Brain microvascular endothelial cell (primary cell): Measurements from ENCODE around the gene CASKIN2.

Experiments used
- DNase-seq: peaks from one replicate; pipeline ENCODE4 v3.0.0-alpha.2; 2020
- H3K27ac ChIP-seq: fragments of 250-450 bp; sonication (Bioruptor Pico); 2 replicates; pipeline ENCODE4 v1.5.1; 2020; ENCODE audit warnings: mild to moderate bottlenecking, moderate library complexity
- H3K27me3 ChIP-seq: fragments of 250-450 bp; sonication (Bioruptor Pico); replicated peaks from 2 replicates; pipeline ENCODE4 v1.5.1; 2020; ENCODE audit warnings: mild to moderate bottlenecking
- H3K36me3 ChIP-seq: fragments of 250-450 bp; sonication (Bioruptor Pico); replicated peaks from 2 replicates; pipeline ENCODE4 v1.5.1; 2020; ENCODE audit warnings: mild to moderate bottlenecking
- H3K4me3 ChIP-seq: 2 replicates; pipeline ENCODE4 v1.5.1; 2011; ENCODE audit warnings: low read depth, mild to moderate bottlenecking, control low read depth, low read length, moderate library complexity
- in situ Hi-C: cut with HindIII; loops from 2 replicates; pipeline ENCODE4 v1.10.0; 2017; ENCODE audit warnings: low sequenced_read_pairs, low pct_ligation_motif_present
- TF ChIP-seq, protein P1 (sequence below): IDR thresholded peaks from 2 replicates; pipeline ENCODE4 v1.5.1; 2011; ENCODE audit warnings: low read depth, mild to moderate bottlenecking, moderate library complexity, low read length, control low read depth, inconsistent platforms; ENCODE audit errors: missing control alignments

The CASKIN2 gene

DNA sequence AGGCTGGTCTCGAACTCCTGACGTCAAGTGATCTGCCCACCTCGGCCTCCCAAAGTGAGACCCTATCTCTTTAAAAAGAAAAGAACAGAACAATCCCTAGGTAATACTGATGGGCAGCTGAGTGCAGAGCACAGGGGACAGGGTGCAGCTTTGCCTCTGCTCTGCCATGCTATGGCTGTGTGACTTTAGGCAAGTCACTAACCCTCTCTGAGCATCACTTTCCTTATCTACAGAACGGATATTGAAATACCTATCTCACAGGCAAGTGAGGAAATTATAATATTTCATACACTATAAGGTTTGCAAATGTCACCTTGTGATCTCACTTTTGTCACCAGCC, 4.1 kb downstream of the CASKIN2 start:
- in situ Hi-C loops = no loop called here
- TF ChIP-seq, protein P1, sequence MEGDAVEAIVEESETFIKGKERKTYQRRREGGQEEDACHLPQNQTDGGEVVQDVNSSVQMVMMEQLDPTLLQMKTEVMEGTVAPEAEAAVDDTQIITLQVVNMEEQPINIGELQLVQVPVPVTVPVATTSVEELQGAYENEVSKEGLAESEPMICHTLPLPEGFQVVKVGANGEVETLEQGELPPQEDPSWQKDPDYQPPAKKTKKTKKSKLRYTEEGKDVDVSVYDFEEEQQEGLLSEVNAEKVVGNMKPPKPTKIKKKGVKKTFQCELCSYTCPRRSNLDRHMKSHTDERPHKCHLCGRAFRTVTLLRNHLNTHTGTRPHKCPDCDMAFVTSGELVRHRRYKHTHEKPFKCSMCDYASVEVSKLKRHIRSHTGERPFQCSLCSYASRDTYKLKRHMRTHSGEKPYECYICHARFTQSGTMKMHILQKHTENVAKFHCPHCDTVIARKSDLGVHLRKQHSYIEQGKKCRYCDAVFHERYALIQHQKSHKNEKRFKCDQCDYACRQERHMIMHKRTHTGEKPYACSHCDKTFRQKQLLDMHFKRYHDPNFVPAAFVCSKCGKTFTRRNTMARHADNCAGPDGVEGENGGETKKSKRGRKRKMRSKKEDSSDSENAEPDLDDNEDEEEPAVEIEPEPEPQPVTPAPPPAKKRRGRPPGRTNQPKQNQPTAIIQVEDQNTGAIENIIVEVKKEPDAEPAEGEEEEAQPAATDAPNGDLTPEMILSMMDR = no peak

DNA sequence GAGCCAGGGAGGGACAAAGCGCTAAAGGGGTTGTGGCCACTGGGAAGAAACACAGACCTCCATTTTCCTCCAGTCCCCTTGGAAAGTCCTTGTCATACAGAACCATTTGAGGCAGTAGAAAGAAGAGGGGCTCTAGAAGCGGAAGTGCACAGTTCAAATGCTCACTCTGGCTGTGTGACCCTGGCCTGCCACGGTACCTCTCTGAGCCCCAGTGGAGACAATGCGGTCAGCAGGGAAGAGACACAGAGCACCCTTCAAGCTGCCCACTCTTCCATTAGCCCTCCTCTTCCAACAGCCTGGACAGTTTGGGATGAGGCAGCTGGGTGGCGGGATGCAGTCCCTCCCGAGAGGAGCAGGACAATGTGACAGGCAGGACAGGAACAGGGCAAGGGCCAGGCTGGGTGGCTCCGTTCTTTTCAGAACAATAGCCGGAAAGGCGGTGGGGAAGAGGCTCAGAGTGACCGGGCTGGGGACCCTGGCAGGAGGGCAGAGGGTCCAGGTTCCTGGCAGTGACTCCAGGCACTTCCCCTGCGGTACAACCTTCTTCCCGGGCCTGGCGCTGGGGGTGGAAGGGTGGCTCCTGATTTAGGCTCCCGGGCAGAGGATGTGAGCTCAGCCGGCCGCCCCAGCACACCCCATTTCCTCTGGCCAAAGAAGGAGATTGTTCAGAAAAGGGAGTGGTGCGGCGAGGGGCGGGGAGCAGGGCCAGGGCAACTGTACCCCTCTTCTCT, 5.6 kb downstream of the CASKIN2 start:
- Histone ChIP-seq H3K27ac (no peak overlapping the region), H3K27me3 (no peaks in the 10 kb centered on the region), H3K4me3 (no peak overlapping the region), H3K36me3 (no peaks in the 10 kb centered on the region)
- TF ChIP-seq, protein P1 = no peak
- in situ Hi-C loops = no loop called here
- DNase-seq = no peak

More for the DNA sequence above, 4.1 kb downstream of the CASKIN2 start:
- Histone ChIP-seq H3K4me3 (no peak overlapping the region), H3K27ac (no peak overlapping the region), H3K27me3 (no peaks in the 10 kb centered on the region), H3K36me3 (no peaks in the 10 kb centered on the region)
- no peak for DNase-seq

DNA sequence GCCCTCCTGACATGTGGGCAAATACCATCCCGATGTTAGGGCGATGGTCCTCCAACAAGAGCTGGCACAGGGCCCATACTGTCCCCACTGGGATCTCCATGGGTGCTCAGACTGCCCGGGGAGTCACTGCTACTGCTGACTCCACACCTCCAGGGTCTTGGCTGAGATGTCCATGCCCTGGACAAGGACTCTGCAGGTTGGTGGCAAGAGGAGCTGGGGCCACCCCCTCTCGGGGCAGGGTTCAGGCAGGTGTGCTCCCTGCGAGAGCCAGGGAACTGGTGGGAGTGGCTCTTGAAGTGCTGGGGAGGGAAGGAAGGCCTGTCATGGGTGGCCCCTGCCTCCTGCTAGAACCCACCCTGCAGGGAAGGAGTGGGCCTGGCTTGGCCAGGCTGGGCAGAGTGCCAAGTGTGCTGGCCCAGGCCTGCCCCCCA, 6.4 kb downstream of the CASKIN2 start:
- Histone ChIP-seq H3K36me3 (no peaks in the 10 kb centered on the region), H3K4me3 (no peak overlapping the region), H3K27ac (no peak overlapping the region), H3K27me3 (no peaks in the 10 kb centered on the region)
- TF ChIP-seq, protein P1 = no peak
- in situ Hi-C loops = no loop called here
- DNase-seq = no peak

DNA sequence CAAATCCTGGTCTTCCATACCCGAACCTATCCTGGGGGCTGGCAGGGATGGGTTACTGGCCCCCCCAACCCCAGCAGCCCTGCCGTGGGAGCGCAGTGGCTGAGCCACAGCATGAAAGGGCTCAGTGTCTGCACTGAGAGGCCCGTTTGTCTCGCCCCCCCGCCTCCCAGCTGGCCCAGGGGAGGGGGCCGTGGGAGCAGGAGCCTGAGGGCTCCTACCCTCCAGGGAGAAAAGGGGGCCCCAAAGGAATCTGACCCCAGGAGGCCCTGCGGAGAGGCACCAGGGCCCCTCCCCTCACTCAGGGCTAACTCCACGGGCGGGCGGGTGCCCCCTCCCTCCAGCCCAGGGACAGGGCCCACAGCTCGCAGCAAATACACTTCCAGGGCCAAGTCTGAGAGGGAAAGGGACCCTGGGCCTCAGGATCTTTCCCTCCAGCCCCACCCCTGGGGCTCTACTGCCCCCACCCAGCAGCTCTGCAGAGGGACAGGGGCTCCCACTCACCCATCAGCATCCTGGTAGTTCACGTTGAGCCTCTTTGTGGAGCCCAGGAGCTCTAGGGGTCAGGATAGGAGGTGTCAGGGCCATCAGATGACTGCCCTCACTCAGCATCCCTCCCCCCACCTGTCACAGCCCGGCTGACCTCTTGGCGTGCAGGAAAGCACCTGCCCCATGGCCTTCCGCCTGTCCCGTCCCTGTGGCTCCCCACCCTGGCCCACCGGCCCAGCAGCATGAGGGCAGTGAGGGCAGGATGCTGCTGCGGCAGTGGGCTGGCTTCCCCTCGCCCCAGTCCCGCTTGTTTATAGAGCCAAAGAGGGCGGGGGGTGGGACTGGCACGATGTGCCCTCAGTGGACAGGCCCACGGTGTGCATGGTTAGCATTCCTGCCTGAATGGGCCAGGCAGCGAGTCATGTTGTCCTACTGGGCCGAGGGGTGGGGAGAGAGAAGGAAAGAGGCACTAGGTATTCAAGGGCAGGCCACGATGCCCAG, 7.3 kb downstream of the CASKIN2 start:
- TF ChIP-seq, protein P1 = no peak
- no peaks in the 10 kb centered on the region for H3K36me3 ChIP-seq
- DNase-seq = no peak
- no peak overlapping the region for H3K4me3 ChIP-seq
- in situ Hi-C loops = no loop called here
- no peak overlapping the region for H3K27ac ChIP-seq
- H3K27me3 ChIP-seq = no peaks in the 10 kb centered on the region

DNA sequence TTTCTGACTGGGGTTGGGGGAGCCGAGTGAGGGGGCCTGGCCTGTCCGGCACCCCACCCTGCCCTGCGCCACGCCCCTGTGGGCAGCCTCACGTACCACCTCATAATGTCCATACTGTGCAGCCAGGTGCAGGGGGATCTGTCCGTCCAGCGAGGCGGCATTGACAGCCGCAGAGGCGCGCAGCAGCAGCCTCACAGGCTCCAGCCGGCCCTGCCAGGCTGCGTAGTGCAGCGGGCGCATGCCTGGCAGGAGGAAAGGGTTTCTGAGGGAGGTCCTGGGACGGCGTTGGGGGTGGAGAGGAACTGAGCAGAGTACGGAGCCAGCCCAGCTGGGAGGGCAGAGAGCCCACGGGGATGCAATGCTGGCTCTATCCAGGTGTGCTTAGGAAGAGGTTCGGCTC, 8.4 kb downstream of the CASKIN2 start:
- DNase-seq = no peak
- TF ChIP-seq, protein P1 = no peak
- H3K36me3 ChIP-seq = no peaks in the 10 kb centered on the region
- H3K27ac ChIP-seq = no peak overlapping the region
- H3K27me3 ChIP-seq = no peaks in the 10 kb centered on the region
- in situ Hi-C loops = no loop called here
- no peak overlapping the region for H3K4me3 ChIP-seq
